K562 (cell line): ENCODE measurements around the gene SCUBE1. TPM values are rescaled to one million over a fixed set of nuclear protein-coding genes. Genes with fewer than 3 reads are reported as not detected.

Experiments
- CBFA2T2 ChIP-seq: fragments of 450-650 bp; conservative IDR thresholded peaks from 2 replicates; pipeline ENCODE4 v1.6.1; 2017; ENCODE audit warnings: mild to moderate bottlenecking
- ZBTB34 ChIP-seq: fragments of 250-450 bp; sonication (Bioruptor Pico); IDR thresholded peaks from 2 replicates; pipeline ENCODE4 v1.8.0; 2021; ENCODE audit warnings: mild to moderate bottlenecking, moderate library complexity
- ZFP36 ChIP-seq: fragments of 150-350 bp; IDR thresholded peaks from 2 replicates; pipeline ENCODE4 v1.6.1; 2018; ENCODE audit warnings: low read length, low read depth; ENCODE audit not compliant: partially characterized antibody
- ZNF143 ChIP-seq: sonication (generic); formaldehyde crosslinking; IDR thresholded peaks from 2 replicates; pipeline ENCODE4 v1.9.0; 2022; ENCODE audit warnings: mild to moderate bottlenecking, missing genetic modification reagents
- polyA plus RNA-seq, 8 experiments: library from polyadenylated mRNA; depleted of rRNA in 4 of 8; stranded (reverse) in 5 of 8; unstranded in 3 of 8; fragments of >200 nt; fragmentation: Nextera tagmentation in 2 of 8; fragmentation: Illumina TruSeq in 1 of 8; extraction: Ambion mirVana in 2 of 8; extraction: Trizol in 1 of 8; gene quantifications; 2 replicates each; pipeline versions ENCODE4 v1.2.1 to v1.2.3, GENCODE V29; 2011 to 2014; ENCODE audit warnings: inconsistent platforms in 1 of 8, missing spikeins in 1 of 8
- total RNA-seq, 7 experiments: library from RNA; depleted of rRNA in 6 of 7; stranded (reverse); fragments of >200 nt in 6 of 7; fragmentation: Illumina TruSeq in 2 of 7; extraction: Trizol in 2 of 7; gene quantifications; 2 replicates each; pipeline versions ENCODE4 v1.2.1 to v1.2.3, GENCODE V29; 2011 to 2021; ENCODE audit warnings: low replicate concordance in 1 of 7
- TF ChIP-seq, protein P1 (sequence below): fragments of 250-450 bp; sonication (Bioruptor Pico); IDR thresholded peaks from 2 replicates; pipeline ENCODE4 v1.8.0; 2022; ENCODE audit warnings: moderate library complexity, mild to moderate bottlenecking, inconsistent platforms
- TF ChIP-seq, protein P2 (sequence below): IDR thresholded peaks from 2 replicates; pipeline ENCODE4 v1.6.1; 2011; ENCODE audit warnings: borderline replicate concordance, low read depth, mild to moderate bottlenecking, moderate library complexity, low read length; ENCODE audit not compliant: insufficient read depth, poor library complexity, severe bottlenecking

Gene SCUBE1
- total and polyA plus RNA-seq, 9 of the 15 experiments (the other 6 are each of a cell fraction or from before 2014, with no cell fraction given) = 0.03 to 0.47 (median 0.29) TPM; not detected in 6

DNA sequence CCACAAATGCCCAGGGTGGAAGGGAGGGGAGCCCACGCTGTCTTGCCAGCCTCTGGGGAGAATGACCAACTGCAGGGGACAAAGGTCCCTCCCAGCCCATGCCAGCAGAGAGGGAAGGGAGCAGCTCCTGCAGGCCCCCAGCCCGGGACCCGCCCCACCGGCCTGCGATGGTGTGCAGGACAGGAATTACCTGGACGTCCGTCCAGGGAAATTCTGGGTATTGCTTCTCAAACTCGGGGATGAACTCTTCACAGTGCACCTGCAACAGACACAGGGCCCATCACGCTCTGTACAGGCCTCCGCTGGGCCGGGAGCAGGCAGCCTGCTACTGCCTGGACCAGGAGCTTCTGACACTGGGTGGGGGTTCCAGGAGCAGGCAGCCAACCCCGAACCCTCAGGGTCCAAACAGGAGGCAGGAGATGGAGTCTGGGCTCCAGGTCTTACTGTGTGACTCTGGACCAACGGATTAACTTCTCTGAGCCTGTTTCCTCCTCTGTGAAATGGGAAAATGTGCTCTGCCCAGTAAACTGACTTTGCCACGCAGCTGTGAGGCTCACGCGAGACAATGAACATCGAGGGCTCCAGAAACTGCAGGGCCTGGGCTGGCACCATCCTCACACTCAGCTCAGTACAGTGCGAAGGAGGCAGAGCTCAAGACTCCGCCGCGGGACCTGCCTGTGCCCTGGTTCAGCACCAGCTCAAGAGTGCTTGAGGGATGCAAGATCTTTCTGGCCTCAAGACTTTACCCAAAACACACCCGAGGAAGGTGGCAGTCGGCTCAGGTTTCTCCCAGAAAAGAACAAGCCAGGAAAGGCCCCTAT lies 173.7 kb downstream of the SCUBE1 start (continued):
- TF ChIP-seq, protein P1, sequence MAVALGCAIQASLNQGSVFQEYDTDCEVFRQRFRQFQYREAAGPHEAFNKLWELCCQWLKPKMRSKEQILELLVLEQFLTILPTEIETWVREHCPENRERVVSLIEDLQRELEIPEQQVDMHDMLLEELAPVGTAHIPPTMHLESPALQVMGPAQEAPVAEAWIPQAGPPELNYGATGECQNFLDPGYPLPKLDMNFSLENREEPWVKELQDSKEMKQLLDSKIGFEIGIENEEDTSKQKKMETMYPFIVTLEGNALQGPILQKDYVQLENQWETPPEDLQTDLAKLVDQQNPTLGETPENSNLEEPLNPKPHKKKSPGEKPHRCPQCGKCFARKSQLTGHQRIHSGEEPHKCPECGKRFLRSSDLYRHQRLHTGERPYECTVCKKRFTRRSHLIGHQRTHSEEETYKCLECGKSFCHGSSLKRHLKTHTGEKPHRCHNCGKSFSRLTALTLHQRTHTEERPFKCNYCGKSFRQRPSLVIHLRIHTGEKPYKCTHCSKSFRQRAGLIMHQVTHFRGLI (CRISPR knock-in tag) = no peak
- no peak for TF ChIP-seq CBFA2T2
- peak; percentile 49 for TF ChIP-seq ZFP36
- TF ChIP-seq ZNF143 = no peak
- TF ChIP-seq, protein P2, sequence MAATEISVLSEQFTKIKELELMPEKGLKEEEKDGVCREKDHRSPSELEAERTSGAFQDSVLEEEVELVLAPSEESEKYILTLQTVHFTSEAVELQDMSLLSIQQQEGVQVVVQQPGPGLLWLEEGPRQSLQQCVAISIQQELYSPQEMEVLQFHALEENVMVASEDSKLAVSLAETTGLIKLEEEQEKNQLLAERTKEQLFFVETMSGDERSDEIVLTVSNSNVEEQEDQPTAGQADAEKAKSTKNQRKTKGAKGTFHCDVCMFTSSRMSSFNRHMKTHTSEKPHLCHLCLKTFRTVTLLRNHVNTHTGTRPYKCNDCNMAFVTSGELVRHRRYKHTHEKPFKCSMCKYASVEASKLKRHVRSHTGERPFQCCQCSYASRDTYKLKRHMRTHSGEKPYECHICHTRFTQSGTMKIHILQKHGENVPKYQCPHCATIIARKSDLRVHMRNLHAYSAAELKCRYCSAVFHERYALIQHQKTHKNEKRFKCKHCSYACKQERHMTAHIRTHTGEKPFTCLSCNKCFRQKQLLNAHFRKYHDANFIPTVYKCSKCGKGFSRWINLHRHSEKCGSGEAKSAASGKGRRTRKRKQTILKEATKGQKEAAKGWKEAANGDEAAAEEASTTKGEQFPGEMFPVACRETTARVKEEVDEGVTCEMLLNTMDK = no peak
- no peak for TF ChIP-seq ZBTB34 (CRISPR knock-in tag)
